B cell (primary cell): ENCODE measurements around the gene ZNF771.

Experiments
- EZH2 ChIP-seq: IDR thresholded peaks from 2 replicates; pipeline ENCODE4 v1.6.1; 2012; ENCODE audit warnings: borderline replicate concordance, low read depth, mild to moderate bottlenecking, moderate library complexity, low read length; ENCODE audit not compliant: insufficient read depth, poor library complexity, severe bottlenecking
- TF ChIP-seq, protein P1 (sequence below): fragments of 200-600 bp; IDR thresholded peaks from one replicate; pipeline ENCODE4 v1.8.0; 2022; ENCODE audit warnings: antibody characterized with exemption, mild to moderate bottlenecking

DNA sequence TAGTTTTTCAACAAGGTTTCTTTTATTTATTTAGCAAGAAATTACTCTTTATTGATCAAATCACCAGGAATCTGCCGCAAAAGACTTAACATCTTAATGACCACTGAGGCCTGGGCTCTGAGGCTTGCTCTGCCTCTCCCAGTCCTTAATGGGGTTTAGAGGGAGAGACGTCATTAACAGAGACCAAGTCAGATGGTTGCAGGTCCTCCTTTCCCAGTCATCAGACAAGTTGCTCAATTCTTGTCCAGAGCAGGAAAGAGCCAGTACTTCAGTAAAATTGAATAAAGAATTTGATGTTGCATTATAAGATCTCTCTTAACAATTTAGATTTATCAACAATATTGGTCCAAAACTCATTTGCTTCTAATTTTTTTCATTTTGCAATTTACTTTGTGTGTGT is 36.2 kb downstream of the ZNF771 start:
- TF ChIP-seq, protein P1, sequence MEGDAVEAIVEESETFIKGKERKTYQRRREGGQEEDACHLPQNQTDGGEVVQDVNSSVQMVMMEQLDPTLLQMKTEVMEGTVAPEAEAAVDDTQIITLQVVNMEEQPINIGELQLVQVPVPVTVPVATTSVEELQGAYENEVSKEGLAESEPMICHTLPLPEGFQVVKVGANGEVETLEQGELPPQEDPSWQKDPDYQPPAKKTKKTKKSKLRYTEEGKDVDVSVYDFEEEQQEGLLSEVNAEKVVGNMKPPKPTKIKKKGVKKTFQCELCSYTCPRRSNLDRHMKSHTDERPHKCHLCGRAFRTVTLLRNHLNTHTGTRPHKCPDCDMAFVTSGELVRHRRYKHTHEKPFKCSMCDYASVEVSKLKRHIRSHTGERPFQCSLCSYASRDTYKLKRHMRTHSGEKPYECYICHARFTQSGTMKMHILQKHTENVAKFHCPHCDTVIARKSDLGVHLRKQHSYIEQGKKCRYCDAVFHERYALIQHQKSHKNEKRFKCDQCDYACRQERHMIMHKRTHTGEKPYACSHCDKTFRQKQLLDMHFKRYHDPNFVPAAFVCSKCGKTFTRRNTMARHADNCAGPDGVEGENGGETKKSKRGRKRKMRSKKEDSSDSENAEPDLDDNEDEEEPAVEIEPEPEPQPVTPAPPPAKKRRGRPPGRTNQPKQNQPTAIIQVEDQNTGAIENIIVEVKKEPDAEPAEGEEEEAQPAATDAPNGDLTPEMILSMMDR: no peak
- TF ChIP-seq EZH2: no peak
